A549 (cell line): Measurements from ENCODE around the gene VPS37D. TPM values are rescaled to one million over a fixed set of nuclear protein-coding genes. Genes with fewer than 3 reads are reported as not detected.
"Not testable (repeated sequence)": the region's sequence is repeated elsewhere in the genome, so short reads cannot be mapped to it uniquely, and the experiment has no call there.

Source experiments
- ATAC-seq, 2 experiments: fragments of 200-7000 bp in 1 of 2; fragments of >200 bp in 1 of 2; cut with Nextera tagmentation in 1 of 2; cut with Tn5 transposase in 1 of 2; 3 replicates each; pipeline versions ENCODE4 v1.8.0 to v1.9.1; 2018 to 2020; ENCODE audit warnings: mild to moderate bottlenecking in 1 of 2, moderate library complexity in 1 of 2
- CTCF ChIA-PET: fragments of 300-600 bp; sonication (Branson Sonifier 250); formaldehyde crosslinking; extraction: SDS; loops from one replicate; lab custom pipeline; 2021; ENCODE audit warnings: antibody characterized with exemption, inconsistent platforms; lab: Yijun Ruan, JAX
- POLR2A ChIA-PET: fragments of 350-600 bp; formaldehyde crosslinking; extraction: SDS; loops from one replicate; lab custom pipeline; 2021; ENCODE audit warnings: antibody characterized with exemption, inconsistent platforms; lab: Yijun Ruan, JAX
- DNase-seq, 2 experiments: peaks; one replicate each; pipeline versions ENCODE4 v3.0.0 to v3.0.0-alpha.2; 2011 to 2016; ENCODE audit warnings: low read depth in 1 of 2, low spot score in 1 of 2
- FAIRE-seq: peaks from 2 replicates; lab custom pipeline; 2011; peaks lifted over from hg19 to GRCh38; lab: Jason Lieb, UNC
- H3K27ac ChIP-seq, 2 experiments: fragments of >200 bp; sonication (Bioruptor Twin); formaldehyde crosslinking; 3 replicates each; pipeline ENCODE4 v1.5.1; 2016 to 2017
- H3K4me1 ChIP-seq: fragments of >200 bp; sonication (Bioruptor Twin); formaldehyde crosslinking; 3 replicates; pipeline ENCODE4 v1.6.1; 2016
- H3K4me2 ChIP-seq: fragments of >200 bp; sonication (Bioruptor Twin); formaldehyde crosslinking; 3 replicates; pipeline ENCODE4 v1.6.1; 2016
- H3K4me3 ChIP-seq: fragments of >200 bp; sonication (Bioruptor Twin); formaldehyde crosslinking; 3 replicates; pipeline ENCODE4 v1.5.1; 2016
- H3K9me3 ChIP-seq: fragments of >200 bp; sonication (Bioruptor Twin); formaldehyde crosslinking; 3 replicates; pipeline ENCODE4 v1.6.1; 2016
- CHD2 ChIP-seq: fragments of 150-350 bp; IDR thresholded peaks from 2 replicates; pipeline ENCODE4 v1.6.1; 2014; ENCODE audit warnings: low read length; ENCODE audit not compliant: partially characterized antibody
- CHD4 ChIP-seq: fragments of 200-600 bp; sonication (generic); IDR thresholded peaks from 2 replicates; pipeline ENCODE4 v1.6.1; 2016; ENCODE audit warnings: antibody characterized with exemption, mild to moderate bottlenecking, borderline replicate concordance
- EP300 ChIP-seq, 2 experiments: fragments of >200 bp; sonication (Bioruptor Twin); formaldehyde crosslinking; IDR thresholded peaks; 2 replicates in 1 of 2; 3 replicates in 1 of 2; pipeline ENCODE4 v1.6.1; 2016 to 2017
- FOXS1 ChIP-seq: fragments of 250-450 bp; sonication (Bioruptor Pico); IDR thresholded peaks from 2 replicates; pipeline ENCODE4 v1.5.0; 2020; ENCODE audit warnings: mild to moderate bottlenecking, moderate library complexity
- HDAC2 ChIP-seq: fragments of 200-600 bp; sonication (generic); IDR thresholded peaks from 2 replicates; pipeline ENCODE4 v1.6.1; 2016
- JUNB ChIP-seq: fragments of >200 bp; sonication (Bioruptor Twin); formaldehyde crosslinking; IDR thresholded peaks from 2 replicates; pipeline ENCODE4 v1.6.1; 2016
- KDM1A ChIP-seq: fragments of 200-600 bp; sonication (generic); IDR thresholded peaks from 2 replicates; pipeline ENCODE4 v1.6.1; 2016; ENCODE audit warnings: low read depth, mild to moderate bottlenecking
- NR3C1 ChIP-seq: fragments of >200 bp; sonication (Bioruptor Twin); formaldehyde crosslinking; IDR thresholded peaks from 3 replicates; pipeline ENCODE4 v1.6.1; 2017
- POLR2AphosphoS2 ChIP-seq: conservative IDR thresholded peaks from 2 replicates; pipeline ENCODE4 v1.6.1; 2012; ENCODE audit warnings: low read length, improper control_type of control experiment, inconsistent platforms
- RARB ChIP-seq: fragments of 250-450 bp; sonication (Bioruptor Pico); IDR thresholded peaks from 2 replicates; pipeline ENCODE4 v1.8.0; 2021; ENCODE audit warnings: mild to moderate bottlenecking, moderate library complexity
- RFX5 ChIP-seq: fragments of 450-650 bp; IDR thresholded peaks from 2 replicates; pipeline ENCODE4 v1.7.1; 2014; ENCODE audit warnings: antibody characterized with exemption, mild to moderate bottlenecking, moderate library complexity
- TFCP2L1 ChIP-seq: fragments of 250-450 bp; sonication (Bioruptor Pico); IDR thresholded peaks from 2 replicates; pipeline ENCODE4 v1.5.0; 2021; ENCODE audit warnings: mild to moderate bottlenecking
- ZNF302 ChIP-seq: fragments of 250-450 bp; sonication (Bioruptor Pico); IDR thresholded peaks from 2 replicates; pipeline ENCODE4 v1.9.0; 2021; ENCODE audit warnings: inconsistent platforms, mild to moderate bottlenecking, moderate library complexity
- WGBS: methylation state at CpG from one replicate; pipeline ENCODE4 v1.1.6; 2017; ENCODE audit errors: missing lambda C conversion rate; 5-methylcytosine and 5-hydroxymethylcytosine counted together
- polyA plus RNA-seq, 4 experiments: library from polyadenylated mRNA; depleted of rRNA in 3 of 4; stranded (reverse); fragments of >200 nt; fragmentation: RNase III in 1 of 4; extraction: RNeasy Plus Mini Kit Qiagen cat#74134 plus additional on column Dnase treatment in 1 of 4; gene quantifications; 2 replicates in 3 of 4; 3 replicates in 1 of 4; pipeline ENCODE4 v1.2.3, GENCODE V29; 2011 to 2017
- TF ChIP-seq, protein P1 (sequence below): fragments of 450-650 bp; IDR thresholded peaks from 2 replicates; pipeline ENCODE4 v1.6.1; 2014; ENCODE audit warnings: antibody characterized with exemption
- TF ChIP-seq, protein P2 (sequence below): fragments of >200 bp; sonication (Bioruptor Twin); formaldehyde crosslinking; IDR thresholded peaks from 3 replicates; pipeline ENCODE4 v1.6.1; 2016

Gene VPS37D
- polyA plus RNA-seq, 2 of the 4 experiments (the other 2 are of a cell fraction) = 2.6 to 3.3 TPM

DNA sequence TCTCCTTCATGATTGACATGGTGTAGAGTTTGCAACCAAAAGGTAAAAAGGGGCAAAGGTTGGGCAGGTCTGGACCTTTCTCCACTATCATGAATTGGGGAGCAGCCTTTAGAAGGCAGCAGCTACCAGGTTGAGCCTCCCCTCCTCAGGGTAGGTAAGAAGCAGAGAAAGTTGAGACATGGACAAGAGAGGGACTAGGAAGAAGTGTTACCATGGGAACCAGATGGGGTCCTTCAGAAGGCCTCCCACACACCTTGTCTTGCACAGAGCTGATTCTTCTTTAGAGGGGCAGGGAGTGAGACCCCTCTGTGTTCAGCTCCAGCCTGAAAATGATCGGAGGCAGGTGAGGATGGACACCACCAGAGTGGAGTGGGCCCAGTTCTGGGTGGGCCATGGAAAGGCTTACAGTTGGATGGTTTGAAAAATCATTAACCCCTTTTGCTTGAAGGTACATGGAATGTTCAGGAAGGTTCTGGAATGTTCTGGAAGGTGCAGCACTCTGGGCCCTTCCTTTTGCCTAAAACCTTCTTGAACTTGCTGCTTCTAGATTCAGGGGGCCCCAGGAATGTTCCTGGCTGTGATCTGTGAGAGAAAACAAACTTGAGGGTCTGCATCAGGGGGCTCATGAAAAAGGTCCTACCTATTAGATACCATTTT lies 7.0 kb downstream of the VPS37D start:
- Histone ChIP-seq H3K4me1 (no peaks in the 10 kb centered on the region), H3K4me2 (no peak overlapping the region), H3K9me3 (no peaks in the 10 kb centered on the region), H3K4me3 (no peak overlapping the region), H3K27ac (no peak overlapping the region)
- FAIRE-seq = no peak
- POLR2A ChIA-PET = interaction anchor here (2.1 kb wide), 1 partner anchor 30 kb away, joined by 6 read pairs; no protein-coding TSS in a partner anchor
- ATAC-seq = no peak
- CTCF ChIA-PET = interaction anchor here (0.7 to 9.1 kb wide), 8 partner anchors 9 to 68 kb away, joined by 3 to 86 read pairs (median 4); no protein-coding TSS in a partner anchor
- WGBS = 100% methylated on average over 1 of the region's 1 CpG
- DNase-seq = no peak
- TF ChIP-seq, protein P1, sequence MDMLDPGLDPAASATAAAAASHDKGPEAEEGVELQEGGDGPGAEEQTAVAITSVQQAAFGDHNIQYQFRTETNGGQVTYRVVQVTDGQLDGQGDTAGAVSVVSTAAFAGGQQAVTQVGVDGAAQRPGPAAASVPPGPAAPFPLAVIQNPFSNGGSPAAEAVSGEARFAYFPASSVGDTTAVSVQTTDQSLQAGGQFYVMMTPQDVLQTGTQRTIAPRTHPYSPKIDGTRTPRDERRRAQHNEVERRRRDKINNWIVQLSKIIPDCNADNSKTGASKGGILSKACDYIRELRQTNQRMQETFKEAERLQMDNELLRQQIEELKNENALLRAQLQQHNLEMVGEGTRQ = no peak
- TF ChIP-seq NR3C1 (no peak), KDM1A (no peak), ZNF302 (CRISPR knock-in tag) (no peak), FOXS1 (CRISPR knock-in tag) (no peak), TFCP2L1 (CRISPR knock-in tag) (no peak), CHD4 (no peak), EP300 (IDR thresholded peaks at IDR 0.05) (no peak)
- TF ChIP-seq, protein P2, sequence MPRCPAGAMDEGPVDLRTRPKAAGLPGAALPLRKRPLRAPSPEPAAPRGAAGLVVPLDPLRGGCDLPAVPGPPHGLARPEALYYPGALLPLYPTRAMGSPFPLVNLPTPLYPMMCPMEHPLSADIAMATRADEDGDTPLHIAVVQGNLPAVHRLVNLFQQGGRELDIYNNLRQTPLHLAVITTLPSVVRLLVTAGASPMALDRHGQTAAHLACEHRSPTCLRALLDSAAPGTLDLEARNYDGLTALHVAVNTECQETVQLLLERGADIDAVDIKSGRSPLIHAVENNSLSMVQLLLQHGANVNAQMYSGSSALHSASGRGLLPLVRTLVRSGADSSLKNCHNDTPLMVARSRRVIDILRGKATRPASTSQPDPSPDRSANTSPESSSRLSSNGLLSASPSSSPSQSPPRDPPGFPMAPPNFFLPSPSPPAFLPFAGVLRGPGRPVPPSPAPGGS = no peak

DNA sequence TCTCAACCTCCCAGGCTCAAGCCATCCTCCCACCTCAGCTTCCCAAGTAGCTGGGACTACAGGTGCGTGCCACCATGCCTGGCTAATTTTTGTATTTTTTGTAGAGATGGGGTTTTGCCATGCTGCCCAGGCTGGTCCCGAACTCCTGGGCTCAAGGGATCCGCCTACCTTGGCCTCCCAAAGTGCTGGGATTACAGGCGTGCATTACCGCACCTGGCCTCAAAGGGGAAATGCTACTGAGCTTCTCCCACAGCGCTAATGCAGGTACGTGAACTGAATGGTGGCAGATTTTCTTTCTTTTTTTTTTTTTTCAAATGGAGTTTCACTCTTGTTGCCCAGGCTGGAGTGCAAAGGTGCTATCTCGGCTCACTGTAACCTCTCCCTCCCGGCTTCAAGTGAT lies 8.4 kb downstream of the VPS37D start:
- not testable (repeated sequence) for DNase-seq, FAIRE-seq, H3K9me3 ChIP-seq, H3K4me2 ChIP-seq, H3K27ac ChIP-seq, H3K4me3 ChIP-seq, H3K4me1 ChIP-seq
- POLR2A ChIA-PET = interaction anchor here (2.1 kb wide), 1 partner anchor 29 kb away, joined by 6 read pairs; no protein-coding TSS in a partner anchor
- peak in 1 of 2 experiments; percentile 15; a peak in 1 of 6 replicates for ATAC-seq
- CTCF ChIA-PET = interaction anchor here (0.6 to 9.1 kb wide), 9 partner anchors 8 to 70 kb away, joined by 3 to 86 read pairs (median 4); partner anchors contain the start of gene VPS37D
- 88% methylated on average over 9 of the region's 9 CpGs for WGBS

DNA sequence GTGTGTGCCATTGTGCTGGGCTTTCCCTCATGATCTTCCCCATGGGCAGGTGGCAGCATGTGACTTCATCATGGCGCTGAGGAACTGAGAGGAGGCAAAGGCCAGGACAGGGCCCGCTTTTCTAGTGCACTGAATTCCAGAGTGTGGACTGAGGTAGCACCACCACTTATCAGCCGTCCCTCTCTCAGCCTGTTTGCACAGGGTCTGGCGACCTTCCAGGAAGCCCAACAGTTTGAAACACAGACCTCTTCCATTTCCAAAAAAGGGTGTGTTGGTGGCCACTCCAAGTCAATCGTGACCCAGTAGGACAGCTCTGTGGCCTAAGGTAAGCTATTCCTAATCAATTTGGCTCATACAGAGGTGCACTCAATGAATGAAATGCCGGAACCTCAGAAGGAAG lies 11.2 kb downstream of the VPS37D start:
- ATAC-seq = no peak
- no peak for DNase-seq
- TF ChIP-seq HDAC2 = no peak
- TF ChIP-seq CHD2 = no peak
- TF ChIP-seq JUNB = no peak
- TF ChIP-seq RARB (CRISPR knock-in tag) = no peak
- TF ChIP-seq POLR2AphosphoS2 = no peak
- ChIA-PET CTCF (interaction anchor here (1.6 to 2.1 kb wide), 3 partner anchors 11 to 72 kb away, joined by 9 to 14 read pairs (median 9); no protein-coding TSS in a partner anchor), POLR2A (no interaction called here)
- WGBS = 75% methylated on average over 6 of the region's 6 CpGs
- Histone ChIP-seq H3K9me3 (no peaks in the 10 kb centered on the region), H3K27ac (no peak overlapping the region), H3K4me3 (no peak overlapping the region), H3K4me2 (no peak overlapping the region), H3K4me1 (peaks cover 21% of the 10 kb centered on the region)
- FAIRE-seq = no peak

DNA sequence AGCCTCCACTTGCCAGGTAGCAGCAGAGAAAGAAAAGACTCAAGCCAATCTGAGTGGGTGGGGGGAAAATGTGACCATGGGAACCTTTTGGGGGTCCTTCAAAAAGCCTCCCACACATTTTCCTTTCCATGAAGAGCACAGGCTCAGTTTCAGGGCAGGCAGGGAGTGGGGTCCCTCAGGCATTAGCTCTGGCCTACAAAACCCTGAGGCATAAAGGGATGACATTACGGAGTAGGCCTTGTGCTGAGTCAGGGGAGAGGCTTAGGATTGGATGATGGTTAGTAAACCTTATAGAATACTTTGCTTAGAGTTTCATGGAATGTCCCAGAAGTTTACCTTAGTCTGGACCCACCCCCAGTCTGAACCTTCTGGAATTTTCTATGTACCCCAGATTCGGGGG lies 12.1 kb downstream of the VPS37D start:
- Histone ChIP-seq H3K4me3 (no peak overlapping the region), H3K9me3 (no peaks in the 10 kb centered on the region), H3K4me2 (0 out of 3 replicates have a peak overlapping the region, but pooled peaks have one; percentile 3), H3K4me1 (peaks cover 26% of the 10 kb centered on the region), H3K27ac (0 out of 6 replicates have a peak overlapping the region, but pooled peaks of 1 of the 2 experiments have one; percentile 6)
- ChIA-PET POLR2A (no interaction called here), CTCF (interaction anchor here (1.9 to 2.3 kb wide), 2 partner anchors 12 to 45 kb away, joined by 7 to 9 read pairs; partner anchors contain the start of gene VPS37D)
- no peak for TF ChIP-seq RFX5
- FAIRE-seq (no peak), ATAC-seq (no peak), DNase-seq (no peak)
- WGBS = 72% methylated on average over 2 of the region's 2 CpGs
